OCI-LY7 (cell line): Measurements from ENCODE around the gene RNF175. TPM values are rescaled to one million over a fixed set of nuclear protein-coding genes. Genes with fewer than 3 reads are reported as not detected.

Experiments used
- Bru-seq: library from RNA; stranded (reverse); fragments of 400-500 nt; gene quantifications from one replicate; lab custom pipeline; 2021; lab: Mats Ljungman, UMichigan
- BruChase-seq, 2 experiments: library from RNA; stranded (reverse); fragments of 400-500 nt; gene quantifications; one replicate each; lab custom pipeline; 2021; lab: Mats Ljungman, UMichigan
- BruUV-seq: library from RNA; stranded (reverse); fragments of 400-500 nt; replicated peaks from 2 replicates; lab custom pipeline; 2021; lab: Mats Ljungman, UMichigan
- CTCF ChIA-PET: fragments of 300-600 bp; sonication (Branson Sonifier 250); formaldehyde crosslinking; loops from one replicate; lab custom pipeline; 2022; ENCODE audit warnings: antibody characterized with exemption; ENCODE audit not compliant: unreplicated experiment; lab: Charles Lee
- POLR2A ChIA-PET: fragments of 300-600 bp; sonication (Branson Sonifier 250); formaldehyde crosslinking; loops from one replicate; lab custom pipeline; 2022; ENCODE audit warnings: antibody characterized with exemption; lab: Charles Lee
- DNase-seq: peaks from one replicate; pipeline ENCODE4 v3.0.0-alpha.2; 2015; ENCODE audit warnings: low spot score
- H2AFZ ChIP-seq: fragments of 200-600 bp; sonication (generic), shearing (Covaris generic); 2 replicates; pipeline ENCODE4 v1.6.1; 2014; ENCODE audit warnings: mild to moderate bottlenecking, antibody characterized with exemption, low read length, moderate library complexity
- H3K27ac ChIP-seq: fragments of 200-600 bp; sonication (generic); 2 replicates; pipeline ENCODE4 v1.5.1; 2014; ENCODE audit warnings: mixed run types, low read depth, mild to moderate bottlenecking, moderate library complexity, low read length, inconsistent platforms; ENCODE audit not compliant: poor library complexity, severe bottlenecking
- H3K36me3 ChIP-seq: fragments of 200-600 bp; sonication (generic); 2 replicates; pipeline ENCODE4 v1.6.1; 2014; ENCODE audit warnings: mild to moderate bottlenecking, antibody characterized with exemption, low read length, moderate library complexity, mixed read lengths; ENCODE audit not compliant: insufficient read depth
- H3K4me1 ChIP-seq: fragments of 200-600 bp; sonication (generic); 2 replicates; pipeline ENCODE4 v1.5.1; 2014; ENCODE audit warnings: mild to moderate bottlenecking, low read length; ENCODE audit not compliant: insufficient read depth, poor library complexity, severe bottlenecking
- H3K4me2 ChIP-seq: fragments of 200-600 bp; sonication (generic); 2 replicates; pipeline ENCODE4 v1.6.1; 2014; ENCODE audit warnings: mild to moderate bottlenecking, low read length
- H3K4me3 ChIP-seq: fragments of 200-600 bp; sonication (generic); 2 replicates; pipeline ENCODE4 v1.5.1; 2014; ENCODE audit warnings: mild to moderate bottlenecking, low read depth, low read length; ENCODE audit not compliant: poor library complexity, severe bottlenecking
- H3K79me2 ChIP-seq: fragments of 200-600 bp; sonication (generic); 2 replicates; pipeline ENCODE4 v1.6.1; 2016; ENCODE audit warnings: low read depth, mild to moderate bottlenecking, low read length, moderate library complexity, mixed read lengths; ENCODE audit not compliant: insufficient read depth
- H3K9me2 ChIP-seq: fragments of 200-600 bp; sonication (generic); 2 replicates; pipeline ENCODE4 v1.6.1; 2016; ENCODE audit warnings: mild to moderate bottlenecking, low read length, mixed read lengths; ENCODE audit not compliant: insufficient read depth
- H3K9me3 ChIP-seq: fragments of 200-600 bp; sonication (generic); 2 replicates; pipeline ENCODE4 v1.6.1; 2014; ENCODE audit warnings: mild to moderate bottlenecking, mixed run types, low read length, mixed read lengths
- H4K20me1 ChIP-seq: fragments of 200-600 bp; sonication (generic); 2 replicates; pipeline ENCODE4 v1.6.1; 2014; ENCODE audit warnings: mild to moderate bottlenecking, antibody characterized with exemption, low read length, moderate library complexity, mixed read lengths; ENCODE audit not compliant: insufficient read depth
- CTCF ChIP-seq: fragments of 200-600 bp; sonication (generic); conservative IDR thresholded peaks from 2 replicates; pipeline ENCODE4 v1.5.1; 2014; ENCODE audit warnings: mild to moderate bottlenecking, antibody characterized with exemption, low read length, moderate library complexity, mixed read lengths
- EZH2phosphoT487 ChIP-seq: fragments of 200-600 bp; sonication (generic); IDR thresholded peaks from 2 replicates; pipeline ENCODE4 v1.6.1; 2018; ENCODE audit warnings: low read depth, borderline replicate concordance, mild to moderate bottlenecking, mixed run types, antibody characterized with exemption, low read length, moderate library complexity, mixed read lengths
- intact Hi-C: fragments of 100-400 bp; cut with micrococcal nuclease; formaldehyde crosslinking; loops from one replicate; pipeline ENCODE4 v1.10.0; 2022; ENCODE audit not compliant: unreplicated experiment
- long read RNA-seq: library from polyadenylated mRNA; stranded (forward); transcript quantifications from one replicate; pipeline ENCODE4 v2.0.0, GENCODE V29; 2022
- total RNA-seq, 2 experiments: library from RNA; depleted of rRNA in 1 of 2; stranded (reverse); fragments of >200 nt in 1 of 2; shearing (Covaris generic) in 1 of 2; gene quantifications; 2 replicates each; pipeline ENCODE4 v1.2.3, GENCODE V29; 2014 to 2022

Gene RNF175
- total RNA-seq (2014; rRNA removed; shearing (Covaris generic)) (not detected in 2 replicates), total RNA-seq (2022) (0.25 and 0.33 TPM in 2 replicates), Bru-seq, nascent RNA (percentile 16 among the genes with signal in this experiment), BruChase-seq, experiment 1, labeled RNA remaining after a 6-hour chase (percentile 11 among the genes with signal in this experiment), BruChase-seq, experiment 2, labeled RNA remaining after a 2-hour chase (percentile 16 among the genes with signal in this experiment)
- long read RNA-seq, partial matches to known transcripts: 1 of 1 reads
- long read RNA-seq, other reads (novel, unspliced or antisense): 0 of 1 reads

- no peak within 1 kb of the TSS for H2AFZ ChIP-seq
- H3K9me2 ChIP-seq: no peaks in the 10 kb centered on the region
- ChIA-PET CTCF (no interaction called here), POLR2A (no interaction called here)
- no peak within 1 kb of the TSS for H3K4me2 ChIP-seq
- H4K20me1 ChIP-seq: no peaks in the 10 kb centered on the region
- TF ChIP-seq CTCF: no peak
- no peak within 1 kb of the TSS for H3K4me3 ChIP-seq
- no peak within 1 kb of the TSS for H3K27ac ChIP-seq
- H3K4me1 ChIP-seq: no peaks in the 10 kb centered on the region
- intact Hi-C loops: no loop called here
- no peak for DNase-seq
- H3K9me3 ChIP-seq: no peaks in the 10 kb centered on the region
- H3K79me2 ChIP-seq: no peaks in the 10 kb centered on the region
- BruUV-seq: no TSS peak
- H3K36me3 ChIP-seq: no peaks in the 10 kb centered on the region
Measured at GRCh38 chr4:153759407-153760316, at the start of gene RNF175. TSS of gene RNF175 (minus strand) at chr4:153760024. CDS start at chr4:153759862, 162 bp downstream.

GRCh38 chr4:153809307-153809706 lies 49.5 kb upstream of the RNF175 start:
- no peak for DNase-seq
- intact Hi-C loops: no loop called here
- H3K9me2 ChIP-seq: no peaks in the 10 kb centered on the region

More at GRCh38 chr4:153809307-153809706, 49.5 kb upstream of the RNF175 start:
- no peaks in the 10 kb centered on the region for H3K79me2 ChIP-seq
- no peaks in the 10 kb centered on the region for H3K9me3 ChIP-seq
- no peak overlapping the region for H2AFZ ChIP-seq
- H3K4me1 ChIP-seq: no peaks in the 10 kb centered on the region
- POLR2A ChIA-PET: no interaction called here
- no peaks in the 10 kb centered on the region for H4K20me1 ChIP-seq
- H3K4me2 ChIP-seq: no peak overlapping the region
- no peaks in the 10 kb centered on the region for H3K36me3 ChIP-seq
- H3K4me3 ChIP-seq: no peak overlapping the region
- no peak overlapping the region for H3K27ac ChIP-seq
- TF ChIP-seq CTCF: no peak
- TF ChIP-seq EZH2phosphoT487: no peak
- BruUV-seq: no TSS peak
- CTCF ChIA-PET: no interaction called here
